Measurements from ENCODE around the gene ADGRF3.

Gene ADGRF3

DNA sequence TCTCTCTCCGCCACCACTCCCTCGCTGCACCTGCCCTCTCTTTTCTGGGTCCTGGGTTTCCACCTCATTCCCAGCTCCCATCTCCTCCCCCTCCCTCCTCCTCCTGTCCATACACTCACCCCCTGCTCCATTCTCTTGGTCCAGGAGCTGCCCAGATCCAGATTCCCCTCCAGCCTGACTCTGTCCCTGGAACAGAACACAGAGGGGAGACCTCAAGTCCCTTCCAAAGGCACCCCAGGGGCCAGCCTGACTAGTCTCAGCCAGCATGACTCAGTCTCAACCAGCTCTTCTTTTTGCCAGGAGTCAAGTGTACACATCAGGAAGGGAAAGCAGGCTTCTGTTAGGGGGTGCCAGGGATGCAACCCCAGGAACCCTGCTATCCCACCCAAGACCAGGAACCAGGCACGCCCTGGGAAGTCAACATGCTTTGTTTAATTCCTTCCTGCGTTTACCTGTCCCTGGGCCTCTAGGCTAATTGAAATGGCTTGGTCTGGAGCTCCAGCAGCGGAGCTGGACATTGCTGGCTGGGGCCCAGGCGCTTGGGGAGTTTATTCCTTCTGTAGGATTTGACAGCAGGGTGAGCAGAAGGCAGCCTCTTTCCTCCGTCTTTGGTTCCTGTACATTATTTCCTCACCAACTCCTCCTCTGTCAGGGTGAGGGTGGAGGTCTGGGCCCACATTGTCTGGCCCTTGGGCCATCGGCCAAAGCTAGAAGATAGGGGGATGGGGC lies 29.0 kb downstream of the ADGRF3 start:
- no peak for DNase-seq (ENCODE audit: low read depth)
- no peak overlapping the region for H3K4me3 ChIP-seq (replicated peaks; ENCODE audit: low read depth, low read length)
- TF ChIP-seq, protein P1, sequence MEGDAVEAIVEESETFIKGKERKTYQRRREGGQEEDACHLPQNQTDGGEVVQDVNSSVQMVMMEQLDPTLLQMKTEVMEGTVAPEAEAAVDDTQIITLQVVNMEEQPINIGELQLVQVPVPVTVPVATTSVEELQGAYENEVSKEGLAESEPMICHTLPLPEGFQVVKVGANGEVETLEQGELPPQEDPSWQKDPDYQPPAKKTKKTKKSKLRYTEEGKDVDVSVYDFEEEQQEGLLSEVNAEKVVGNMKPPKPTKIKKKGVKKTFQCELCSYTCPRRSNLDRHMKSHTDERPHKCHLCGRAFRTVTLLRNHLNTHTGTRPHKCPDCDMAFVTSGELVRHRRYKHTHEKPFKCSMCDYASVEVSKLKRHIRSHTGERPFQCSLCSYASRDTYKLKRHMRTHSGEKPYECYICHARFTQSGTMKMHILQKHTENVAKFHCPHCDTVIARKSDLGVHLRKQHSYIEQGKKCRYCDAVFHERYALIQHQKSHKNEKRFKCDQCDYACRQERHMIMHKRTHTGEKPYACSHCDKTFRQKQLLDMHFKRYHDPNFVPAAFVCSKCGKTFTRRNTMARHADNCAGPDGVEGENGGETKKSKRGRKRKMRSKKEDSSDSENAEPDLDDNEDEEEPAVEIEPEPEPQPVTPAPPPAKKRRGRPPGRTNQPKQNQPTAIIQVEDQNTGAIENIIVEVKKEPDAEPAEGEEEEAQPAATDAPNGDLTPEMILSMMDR (IDR thresholded peaks at IDR 0.05; ENCODE audit: low read length, missing control alignments): no peak

DNA sequence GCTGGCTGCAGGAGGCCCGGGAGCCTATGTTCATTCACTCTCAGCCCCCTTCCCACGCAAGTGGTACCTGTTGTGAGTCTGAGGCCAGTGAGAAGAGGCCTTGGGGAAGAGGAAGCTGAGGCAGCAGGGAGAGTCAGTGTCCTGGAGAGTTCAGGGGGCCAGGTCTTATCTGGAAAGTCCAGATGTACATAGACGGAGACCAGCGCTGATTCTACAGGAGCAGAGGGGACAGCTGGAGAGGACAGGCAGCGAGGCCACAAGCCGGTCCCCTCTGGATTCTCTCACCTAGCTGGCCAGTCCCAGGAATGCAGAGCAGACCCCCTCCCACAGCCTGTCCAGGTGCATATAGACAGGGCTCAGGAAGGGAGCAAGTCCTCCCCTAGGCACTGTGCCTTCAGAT lies 29.7 kb downstream of the ADGRF3 start:
- DNase-seq (ENCODE audit: low read depth): no peak
- TF ChIP-seq, protein P1 (IDR thresholded peaks at IDR 0.05; ENCODE audit: low read length, missing control alignments): no peak
- H3K4me3 ChIP-seq (replicated peaks; ENCODE audit: low read depth, low read length): no peak overlapping the region

DNA sequence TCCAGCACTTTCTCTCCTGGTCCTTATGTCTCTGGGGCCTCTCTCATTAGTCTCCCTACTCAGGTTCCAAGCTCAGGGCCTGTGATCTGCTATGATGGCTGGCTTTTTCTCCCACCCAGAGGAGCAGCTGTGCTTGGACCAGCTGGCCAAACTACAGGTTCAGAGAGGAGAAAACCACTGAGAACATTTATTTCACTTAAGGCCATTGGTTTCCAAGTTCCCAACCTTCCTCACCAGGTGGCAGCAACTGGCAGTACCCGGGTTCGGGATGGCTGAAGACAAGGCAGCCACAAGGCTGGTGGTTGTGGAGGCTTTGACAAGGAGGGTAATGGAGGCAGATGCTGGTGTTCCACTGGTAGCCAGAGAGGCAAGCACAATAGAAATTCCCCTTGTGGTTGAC lies 30.5 kb downstream of the ADGRF3 start:
- no peak overlapping the region for H3K4me3 ChIP-seq (replicated peaks; ENCODE audit: low read depth, low read length)
- TF ChIP-seq, protein P1 (IDR thresholded peaks at IDR 0.05; ENCODE audit: low read length, missing control alignments): peak; percentile 34
- no peak for DNase-seq (ENCODE audit: low read depth)

DNA sequence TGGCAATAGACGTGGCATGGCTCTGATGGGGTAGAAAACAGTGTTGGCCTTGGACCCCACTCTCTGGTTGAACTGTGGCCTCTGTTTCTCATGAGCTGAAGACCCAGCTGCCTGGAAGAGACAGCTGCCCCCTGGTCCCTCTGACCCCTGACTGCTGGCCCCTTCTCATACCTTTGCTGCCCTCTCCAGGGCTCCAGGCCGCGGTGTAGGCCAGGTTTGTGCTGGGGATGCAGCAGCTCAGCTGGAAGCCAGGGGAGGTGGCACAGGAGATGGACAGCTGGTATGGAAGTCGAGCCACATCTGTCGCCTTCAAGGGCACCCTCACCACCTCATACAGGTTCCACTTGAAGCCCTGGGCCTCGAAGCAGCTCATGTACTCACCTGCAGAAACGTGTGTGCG lies 32.3 kb downstream of the ADGRF3 start:
- H3K4me3 ChIP-seq (replicated peaks; ENCODE audit: low read depth, low read length): no peak overlapping the region
- TF ChIP-seq, protein P1 (IDR thresholded peaks at IDR 0.05; ENCODE audit: low read length, missing control alignments): no peak

DNA sequence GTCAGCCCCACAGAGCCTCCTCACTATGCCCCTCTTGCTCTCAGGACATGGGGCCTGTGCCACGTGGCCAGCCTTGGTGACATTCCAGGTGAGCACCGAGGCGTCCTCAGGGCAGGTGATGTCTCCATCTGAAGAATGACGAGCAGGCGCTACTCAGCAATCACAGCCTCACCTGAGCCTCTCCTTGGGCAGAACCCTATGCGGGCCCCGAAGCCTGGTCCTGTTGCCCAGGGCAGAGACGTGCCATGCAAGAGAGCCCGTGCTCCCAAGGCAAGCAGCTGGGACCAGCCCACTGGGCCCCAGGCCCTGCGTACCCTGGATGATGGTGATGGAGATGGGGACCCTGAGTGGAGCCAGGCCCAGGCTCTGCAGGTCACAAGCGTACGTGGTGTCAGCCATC lies 33.1 kb downstream of the ADGRF3 start:
- TF ChIP-seq, protein P1 (IDR thresholded peaks at IDR 0.05; ENCODE audit: low read length, missing control alignments): no peak
- no peak overlapping the region for H3K4me3 ChIP-seq (replicated peaks; ENCODE audit: low read depth, low read length)
- no peak for DNase-seq (ENCODE audit: low read depth)

More for the DNA sequence above, 32.3 kb downstream of the ADGRF3 start:
- DNase-seq (ENCODE audit: low read depth): no peak

DNA sequence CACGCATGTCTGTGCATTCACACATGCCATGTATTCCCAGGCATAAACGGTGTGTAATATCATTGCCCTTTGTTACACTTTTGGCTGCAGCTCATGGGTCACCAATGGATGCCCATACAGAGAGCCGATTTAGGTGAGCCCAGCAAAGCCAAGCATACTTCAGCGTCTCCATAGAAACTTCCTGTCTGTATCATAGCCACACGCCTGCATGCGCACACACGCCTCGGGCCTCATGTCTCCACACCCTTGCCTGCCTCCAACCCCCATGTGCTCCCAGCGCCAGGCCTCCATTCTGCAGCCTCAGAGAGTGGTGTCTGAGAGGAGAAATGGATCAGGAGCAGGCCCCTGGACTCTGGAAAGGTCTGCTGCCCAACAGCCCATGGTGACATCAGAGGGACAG lies 34.1 kb downstream of the ADGRF3 start:
- TF ChIP-seq, protein P1 (IDR thresholded peaks at IDR 0.05; ENCODE audit: low read length, missing control alignments): no peak
- no peak for DNase-seq (ENCODE audit: low read depth)
- H3K4me3 ChIP-seq (replicated peaks; ENCODE audit: low read depth, low read length): no peak overlapping the region

DNA sequence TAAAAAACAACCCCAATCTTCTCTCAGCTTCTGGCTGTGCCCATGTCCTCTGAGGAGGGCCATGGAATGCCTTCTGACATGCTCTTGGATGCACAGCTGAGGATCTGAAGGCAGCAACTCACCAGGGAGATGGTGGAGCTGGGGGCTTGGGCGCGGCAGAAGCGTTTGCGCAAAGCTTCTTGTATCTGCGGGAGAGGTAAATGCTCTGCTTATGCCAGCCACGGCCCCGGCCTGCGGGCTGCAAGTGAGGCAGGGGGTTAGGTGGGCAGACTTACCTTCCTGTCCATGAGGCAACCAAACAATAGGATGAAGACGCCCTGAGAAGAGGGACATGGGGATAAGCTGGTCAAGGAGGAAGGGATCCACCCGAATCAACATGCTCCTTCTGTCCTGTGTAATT lies 36.7 kb downstream of the ADGRF3 start:
- no peak for DNase-seq (ENCODE audit: low read depth)
- no peak overlapping the region for H3K4me3 ChIP-seq (replicated peaks; ENCODE audit: low read depth, low read length)
- TF ChIP-seq, protein P1 (IDR thresholded peaks at IDR 0.05; ENCODE audit: low read length, missing control alignments): no peak

Measured in fibroblast of pulmonary artery (primary cell).